Measurements from ENCODE around the gene TGM2.

TGM2 gene

DNA sequence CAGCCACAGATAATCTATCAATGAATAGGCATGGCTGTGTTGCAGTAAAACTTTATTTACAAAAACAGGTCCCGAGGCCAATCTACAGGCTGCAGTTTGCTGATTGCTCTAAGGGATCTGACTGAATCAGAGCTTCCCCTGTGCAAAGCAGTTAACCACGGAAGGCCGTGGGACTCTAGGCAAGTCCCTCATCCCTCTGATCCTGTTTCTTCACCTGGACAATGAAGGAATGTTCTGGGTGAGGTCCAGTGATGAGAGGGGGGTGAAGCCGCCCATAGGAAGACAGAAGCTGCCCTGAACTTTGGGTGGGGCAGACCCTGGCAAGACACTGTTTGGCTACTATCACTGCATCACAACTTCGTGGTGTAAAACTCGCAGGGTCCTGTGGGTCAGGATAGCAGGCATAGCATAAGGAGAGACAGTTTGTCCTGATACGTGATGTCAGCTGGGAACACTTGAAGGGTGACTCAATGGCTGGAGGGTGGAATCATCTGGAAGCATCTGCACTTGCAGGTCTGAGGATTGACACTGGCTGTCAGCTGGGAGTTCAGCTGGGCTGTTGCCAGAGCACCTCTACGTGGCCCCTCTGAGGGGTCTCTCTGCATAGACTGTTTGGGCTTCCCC lies 33.3 kb upstream of the TGM2 start:
- peak; percentile 60 for DNase-seq

DNA sequence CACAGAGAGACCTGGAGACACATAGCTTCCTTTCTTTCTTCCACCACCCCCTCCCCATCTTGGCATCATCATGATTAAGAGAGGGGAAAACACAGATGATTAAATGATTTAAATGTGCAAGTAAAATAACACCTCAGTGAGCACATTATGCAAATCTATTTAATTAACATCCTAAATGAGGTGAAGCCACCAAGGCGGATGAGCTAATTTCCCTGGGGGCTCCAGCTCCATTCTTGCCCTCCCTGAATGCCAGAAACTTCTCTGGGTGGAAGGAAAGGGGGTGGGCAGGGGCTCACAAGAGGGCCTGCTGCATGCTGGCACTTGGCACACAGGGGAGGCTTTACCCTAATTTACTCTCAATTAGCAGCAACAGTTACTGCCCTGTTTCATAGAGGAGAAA lies 32.5 kb upstream of the TGM2 start:
- no peak for DNase-seq

DNA sequence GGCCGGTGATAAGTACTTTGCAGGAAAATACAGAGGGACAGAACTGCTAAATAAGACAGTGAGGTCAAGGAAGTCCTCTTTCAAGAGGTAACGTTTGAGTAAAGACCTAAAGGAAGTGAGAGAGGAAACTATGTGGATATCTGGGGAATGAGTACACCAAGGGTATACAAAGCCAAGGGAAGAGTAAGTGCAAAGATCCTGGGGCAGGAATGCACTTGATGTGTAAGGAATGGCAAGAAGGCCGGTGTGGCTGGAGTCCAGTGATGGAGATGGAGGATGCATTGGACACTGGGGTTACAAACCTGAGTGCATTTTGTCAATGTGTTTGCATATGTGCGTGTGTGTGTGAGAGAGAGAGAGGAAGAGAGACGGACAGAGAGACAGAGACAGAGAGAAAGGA lies 32.1 kb upstream of the TGM2 start:
- no peak for DNase-seq

DNA sequence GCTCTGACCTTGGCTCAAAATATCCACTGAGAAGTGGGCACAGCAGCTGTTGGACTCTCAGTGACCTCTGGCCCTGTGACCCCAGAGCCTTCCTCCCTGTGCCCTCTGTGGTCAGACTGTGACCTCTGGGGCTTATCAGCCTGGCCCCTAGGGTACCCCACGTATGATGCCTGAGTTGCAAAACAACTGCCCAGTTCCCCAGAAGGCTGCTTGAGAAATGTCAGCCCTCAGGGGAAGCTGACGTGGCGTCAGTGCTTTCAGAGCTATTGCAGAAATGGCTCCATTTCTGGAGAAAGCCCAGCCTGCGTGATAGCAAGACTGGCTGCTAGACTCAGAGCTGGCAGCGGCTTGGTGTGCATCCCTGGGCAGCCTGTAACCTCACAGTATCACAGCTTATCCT lies 31.5 kb upstream of the TGM2 start:
- DNase-seq = peak; percentile 88

DNA sequence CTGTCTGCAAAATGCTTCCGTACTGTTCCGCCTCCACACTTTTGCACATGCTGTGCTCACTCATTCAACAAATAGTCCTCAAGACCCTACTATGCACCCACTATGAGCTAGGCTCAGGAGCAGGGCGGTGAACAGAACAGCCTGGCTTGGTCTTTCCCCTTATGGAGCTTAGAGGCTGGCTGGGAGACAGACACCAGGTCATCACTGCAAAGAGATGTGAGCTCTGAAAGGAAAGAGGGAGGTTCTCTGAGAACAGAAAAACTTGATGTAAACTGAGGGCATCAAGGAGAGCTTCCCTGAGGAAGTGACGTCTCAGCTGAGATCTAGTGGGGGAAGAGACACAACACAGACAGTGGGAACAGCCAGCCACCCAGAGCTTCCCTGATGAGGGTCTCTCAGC lies 31.0 kb upstream of the TGM2 start:
- DNase-seq = no peak

- DNase-seq = no peak
Measured at GRCh38 chr20:38195521-38195920, 30.5 kb upstream of the TGM2 start.

- no peak for DNase-seq
Measured at GRCh38 chr20:38194971-38195504, 30.0 kb upstream of the TGM2 start.

GRCh38 chr20:38193586-38194105 lies 28.6 kb upstream of the TGM2 start:
- no peak for DNase-seq

GRCh38 chr20:38192323-38192885 lies 27.3 kb upstream of the TGM2 start:
- DNase-seq = no peak

- DNase-seq = no peak
Measured at GRCh38 chr20:38191654-38192053, 26.6 kb upstream of the TGM2 start.

DNA sequence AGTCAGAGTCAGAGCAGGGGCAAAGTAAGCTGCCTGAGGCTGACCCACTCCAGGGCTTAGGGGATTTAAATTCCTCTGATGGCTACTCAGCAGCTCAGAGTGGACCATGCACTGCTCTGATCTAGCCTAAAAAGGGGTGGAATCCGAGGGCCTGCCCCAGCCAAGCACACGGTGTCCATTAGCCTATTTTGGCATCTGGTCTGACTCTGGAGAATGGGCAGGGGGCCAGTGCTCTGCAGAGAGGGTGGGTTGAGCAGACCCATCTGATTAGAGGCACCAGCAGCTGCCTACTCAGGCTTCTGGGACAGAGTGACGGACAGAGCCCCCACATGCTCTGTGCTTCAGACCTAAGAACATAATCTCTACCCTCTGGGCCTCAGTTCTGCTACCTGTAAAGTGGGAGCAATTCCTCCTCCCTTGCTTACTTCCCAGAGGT lies 25.9 kb upstream of the TGM2 start:
- no peak for DNase-seq

GRCh38 chr20:38190166-38190565 lies 25.1 kb upstream of the TGM2 start:
- no peak for DNase-seq

GRCh38 chr20:38187517-38187916 lies 22.4 kb upstream of the TGM2 start:
- peak; percentile 45 for DNase-seq

DNA sequence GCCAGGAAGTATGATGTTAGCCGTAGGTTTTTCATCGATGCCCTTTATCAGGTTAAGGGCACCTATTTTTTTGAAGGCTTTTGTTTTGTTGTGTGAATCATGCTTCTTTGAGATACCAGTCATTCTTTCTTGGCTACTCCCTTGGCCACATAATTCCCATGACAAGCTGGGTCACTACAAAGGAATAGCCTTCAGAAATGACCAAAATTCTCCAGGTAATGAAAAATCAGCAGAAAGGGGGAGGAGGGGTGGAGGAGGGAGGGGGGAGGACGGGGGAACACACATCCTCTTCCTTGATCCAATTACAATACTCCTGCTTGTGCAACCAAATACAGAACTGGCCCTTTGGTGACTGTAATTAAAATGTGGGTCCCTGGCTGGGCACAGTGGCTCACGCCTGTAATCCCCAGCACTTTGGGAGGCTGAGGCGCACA lies 21.7 kb upstream of the TGM2 start:
- DNase-seq = peak; percentile 54

DNA sequence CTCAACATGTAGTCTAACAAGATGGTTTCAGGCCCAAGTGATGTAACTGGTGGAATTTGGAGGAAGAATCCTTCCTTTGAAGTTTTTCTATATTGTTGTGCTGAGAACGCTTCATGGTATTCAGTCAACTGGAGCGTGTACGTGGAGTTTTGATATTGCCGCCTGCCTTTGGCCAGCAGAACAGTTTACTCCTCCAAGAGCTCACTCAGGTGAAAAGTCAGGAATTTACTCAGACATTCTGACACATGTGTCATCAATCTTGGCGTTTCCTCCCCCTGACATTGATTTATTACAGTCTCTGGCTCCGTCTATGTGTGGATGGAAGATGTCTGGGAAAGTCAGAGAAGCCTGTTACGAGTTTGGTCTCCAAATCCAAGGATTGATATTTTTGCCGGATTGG lies 19.0 kb upstream of the TGM2 start:
- no peak for DNase-seq

- no peak for DNase-seq
Measured at GRCh38 chr20:38181971-38182370, 16.9 kb upstream of the TGM2 start.

- peak; percentile 57 for DNase-seq
Measured at GRCh38 chr20:38181207-38181801, 16.2 kb upstream of the TGM2 start.

GRCh38 chr20:38180781-38181180 lies 15.7 kb upstream of the TGM2 start:
- peak; percentile 53 for DNase-seq

- no peak for DNase-seq
Measured at GRCh38 chr20:38179846-38180245, 14.8 kb upstream of the TGM2 start.

DNA sequence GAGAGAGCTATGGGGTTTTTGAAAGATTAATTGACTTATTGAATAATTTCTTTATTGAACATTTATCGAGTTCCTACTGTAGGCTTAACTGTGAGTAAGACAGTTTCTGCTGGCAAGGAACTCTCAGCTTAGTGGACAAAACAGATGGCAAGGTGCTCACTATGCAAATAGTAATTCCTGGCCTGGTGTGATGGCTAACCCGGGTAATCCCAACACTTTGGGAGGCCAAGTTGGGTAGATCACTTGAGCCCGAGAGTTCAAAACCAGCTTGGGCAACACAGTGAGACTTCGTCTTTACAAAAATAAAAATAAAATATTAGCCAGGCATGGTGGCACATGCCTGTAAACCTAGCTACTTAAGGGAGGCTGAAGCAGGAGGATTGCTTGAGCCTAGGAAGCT lies 13.5 kb upstream of the TGM2 start:
- DNase-seq = no peak

DNA sequence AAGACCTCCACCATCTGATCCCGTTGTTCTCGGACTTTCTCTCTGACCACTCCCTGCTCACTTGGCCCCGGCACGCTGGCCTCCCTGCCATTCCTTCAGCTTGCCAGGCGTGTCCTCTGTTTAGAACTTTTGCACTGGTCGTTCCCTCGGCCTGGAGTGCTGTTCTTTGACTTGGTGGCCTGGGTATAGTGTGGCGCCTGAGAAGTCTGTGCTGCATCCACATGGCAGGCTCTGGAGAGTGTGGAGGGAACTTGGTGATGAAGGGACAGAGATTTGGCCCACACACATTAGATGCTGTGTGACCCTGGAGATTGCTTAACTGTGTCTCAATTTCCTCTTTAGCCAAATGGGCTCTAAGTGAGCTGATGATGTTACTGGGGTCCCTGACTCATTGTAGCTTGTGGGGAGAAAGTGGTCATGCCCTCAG lies 13.0 kb upstream of the TGM2 start:
- DNase-seq = no peak

- no peak for DNase-seq
Measured at GRCh38 chr20:38177201-38177600, 12.1 kb upstream of the TGM2 start.

DNA sequence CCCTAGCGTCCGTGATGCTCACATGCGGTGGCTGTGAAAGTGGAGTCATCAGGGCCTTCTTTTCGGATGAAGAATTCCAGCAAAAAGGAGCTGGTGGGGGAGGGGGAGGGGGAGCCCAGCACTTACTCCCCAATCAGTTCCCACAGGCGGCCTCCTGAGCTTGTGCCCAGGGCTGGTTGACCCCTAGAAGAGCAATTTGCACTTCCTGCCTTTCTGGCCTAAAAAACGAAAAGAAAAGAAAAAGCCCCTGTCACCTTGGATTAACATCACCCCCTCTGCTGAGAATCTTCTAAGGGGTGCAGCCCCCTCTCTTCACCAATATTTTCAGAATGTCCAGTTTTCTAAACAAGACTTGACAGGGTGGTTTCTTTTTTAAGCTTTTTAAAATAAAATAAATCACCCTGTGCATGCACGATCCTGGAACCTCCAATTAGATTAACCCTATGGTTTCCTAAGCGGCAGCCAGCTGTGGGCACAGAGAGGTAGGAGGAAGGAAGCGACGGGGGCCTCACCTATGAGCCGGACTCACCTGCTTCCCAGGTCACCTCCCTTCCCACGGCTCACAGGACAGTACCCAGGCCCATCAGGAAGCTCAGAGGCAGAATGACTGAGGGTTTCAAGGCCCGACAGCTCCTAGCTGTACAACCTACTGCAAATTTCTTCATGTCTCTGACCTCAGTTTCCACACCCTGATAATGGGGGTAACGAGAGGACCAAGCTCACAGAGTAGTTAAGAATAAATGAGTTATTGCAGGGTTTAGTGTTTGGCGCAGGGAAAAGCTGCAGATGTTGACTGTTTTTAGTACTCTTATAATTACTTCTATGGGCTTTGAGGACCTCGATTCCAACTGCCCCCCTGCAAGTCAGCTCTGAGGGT lies 10.5 kb upstream of the TGM2 start:
- no peak for DNase-seq
